GM04504 (cell line): Measurements from ENCODE around the gene NXNL1.
A peak's percentile ranks its signal among the peaks of the same experiment; 100 is the strongest.
"Not testable (repeated sequence)": the region's sequence is repeated elsewhere in the genome, so short reads cannot be mapped to it uniquely, and the experiment has no call there.

Experiments
- DNase-seq: peaks from one replicate; pipeline ENCODE4 v3.0.0-alpha.2; 2012; ENCODE audit warnings: low read depth

The NXNL1 gene

DNA sequence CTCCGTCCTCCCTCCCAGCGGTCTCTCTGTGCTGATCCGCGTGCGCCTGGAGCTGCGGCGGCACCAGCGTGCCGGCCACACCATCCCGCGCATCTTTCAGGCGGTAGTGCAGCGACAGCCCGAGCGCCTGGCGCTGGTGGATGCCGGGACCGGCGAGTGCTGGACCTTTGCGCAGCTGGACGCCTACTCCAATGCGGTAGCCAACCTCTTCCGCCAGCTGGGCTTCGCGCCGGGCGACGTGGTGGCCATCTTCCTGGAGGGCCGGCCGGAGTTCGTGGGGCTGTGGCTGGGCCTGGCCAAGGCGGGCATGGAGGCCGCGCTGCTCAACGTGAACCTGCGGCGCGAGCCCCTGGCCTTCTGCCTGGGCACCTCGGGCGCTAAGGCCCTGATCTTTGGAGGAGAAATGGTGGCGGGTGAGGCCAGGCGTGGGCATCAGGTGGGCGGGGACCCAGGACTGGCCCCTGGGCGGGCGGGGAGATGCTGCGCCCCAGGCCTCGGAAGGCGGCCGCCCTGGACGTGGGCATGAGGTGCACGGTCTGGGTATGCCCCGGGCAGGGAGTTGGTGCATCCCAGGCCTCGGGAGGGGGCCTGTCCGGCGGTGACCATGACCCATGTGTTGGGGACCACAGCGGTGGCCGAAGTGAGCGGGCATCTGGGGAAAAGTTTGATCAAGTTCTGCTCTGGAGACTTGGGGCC lies 26.0 kb upstream of the NXNL1 start:
- DNase-seq, result no peak

DNA sequence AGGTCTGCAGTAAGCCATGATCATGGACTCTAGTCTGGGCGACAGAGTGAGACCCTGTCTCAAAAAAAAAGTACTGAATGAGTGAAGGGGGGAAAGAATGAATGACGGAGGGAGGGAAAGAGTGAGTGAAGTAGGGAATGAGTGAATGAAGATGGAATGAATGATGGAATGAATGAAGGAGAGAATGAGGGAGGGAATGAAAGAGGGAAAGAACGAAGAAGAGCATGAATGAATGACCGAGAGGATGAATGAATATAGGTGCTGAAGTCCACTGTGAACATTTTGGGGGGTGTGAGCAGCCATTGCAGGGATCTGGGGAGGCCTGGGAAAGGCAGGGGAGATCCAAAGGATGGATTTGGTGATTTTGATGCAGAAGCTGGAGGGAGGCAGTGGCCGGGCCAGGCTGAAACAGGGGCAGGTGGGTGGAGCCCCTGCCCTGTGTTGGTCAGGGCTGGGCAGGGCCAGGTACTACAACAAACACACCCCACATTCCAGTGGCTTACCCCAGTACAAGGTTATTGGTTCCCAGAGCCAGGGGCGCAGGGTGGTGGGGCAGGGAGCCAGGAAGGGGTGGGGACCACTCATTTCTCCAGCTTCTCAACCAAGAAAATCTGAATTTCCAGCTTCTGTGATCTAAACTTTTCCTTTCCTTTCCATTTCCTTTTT lies 23.9 kb upstream of the NXNL1 start:
- DNase-seq, result no peak

DNA sequence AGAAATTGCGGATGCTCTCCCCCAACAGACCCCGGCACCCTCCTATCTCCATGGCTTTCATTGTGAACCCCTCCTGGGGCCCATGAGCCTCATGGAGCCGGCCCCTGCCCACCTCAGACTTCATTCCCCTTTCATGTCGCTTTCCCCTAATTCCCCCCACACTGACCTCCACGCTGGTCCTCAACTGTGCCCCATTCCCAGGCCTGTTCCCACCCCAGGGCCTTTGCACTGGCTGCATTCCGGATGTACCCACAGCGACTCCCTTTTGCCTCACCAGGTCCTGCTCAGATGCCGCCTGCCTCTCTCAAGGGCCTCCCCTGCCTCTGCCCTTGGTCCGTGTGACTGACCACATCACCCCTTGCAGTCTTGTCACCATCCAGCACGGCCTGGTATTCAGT lies 22.9 kb upstream of the NXNL1 start:
- DNase-seq, result no peak

DNA sequence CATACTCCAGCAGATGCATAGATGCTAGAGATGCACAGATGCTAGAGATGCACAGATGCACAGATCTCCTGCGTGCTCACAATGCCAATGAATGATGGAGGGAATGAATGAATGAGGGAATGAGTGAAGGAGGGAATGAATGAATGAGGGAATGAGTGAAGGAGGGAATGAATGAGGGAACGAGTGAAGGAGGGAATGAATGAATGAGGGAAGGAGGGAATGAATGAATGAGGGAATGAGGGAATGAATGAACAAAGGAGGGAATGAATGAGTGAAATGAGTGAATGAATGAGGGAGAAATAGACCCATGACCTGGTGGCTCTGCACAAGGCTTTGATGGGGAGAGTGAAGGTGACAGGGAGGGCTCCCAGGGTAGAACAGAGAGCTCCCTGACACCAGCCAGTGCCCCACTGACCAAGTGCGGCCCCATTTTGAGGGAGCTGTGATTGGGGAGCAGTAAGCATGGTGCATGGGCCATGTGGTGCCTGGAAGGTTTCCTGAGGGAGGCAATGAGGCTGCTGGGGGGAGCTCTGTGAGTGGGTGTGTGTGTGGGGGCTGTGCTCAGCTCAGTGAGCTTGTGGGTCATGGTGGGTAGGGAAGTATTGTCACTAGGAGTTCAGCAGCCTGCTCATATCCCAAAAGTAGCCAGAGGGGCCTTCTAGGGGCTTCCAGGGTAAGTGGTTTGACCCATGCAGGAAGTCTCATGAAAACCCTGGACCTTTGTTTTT lies 22.3 kb upstream of the NXNL1 start:
- no peak for DNase-seq

DNA sequence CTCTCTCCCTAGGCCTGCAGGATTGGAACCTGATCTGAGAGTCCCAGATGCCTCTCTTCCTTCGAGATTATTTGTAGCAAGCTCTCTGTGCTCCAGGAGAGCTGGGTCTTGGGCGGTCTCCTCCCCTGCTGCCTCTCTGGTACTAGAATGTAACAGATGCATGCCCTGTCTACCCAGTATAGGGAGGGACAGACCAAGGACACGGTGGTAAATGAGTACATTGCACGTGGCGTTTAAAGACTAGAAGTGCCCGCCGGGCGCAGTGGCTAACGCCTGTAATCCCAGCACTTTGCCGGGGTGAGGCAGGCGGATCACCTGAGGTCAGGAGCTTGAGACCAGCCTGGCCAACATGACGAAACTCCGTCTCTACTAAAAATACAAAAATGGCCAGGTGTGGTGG lies 21.3 kb upstream of the NXNL1 start:
- no peak for DNase-seq

GRCh38 chr19:17479325-17479791 lies 18.6 kb upstream of the NXNL1 start:
- DNase-seq, result peak; percentile 55

GRCh38 chr19:17475541-17476115 lies 14.9 kb upstream of the NXNL1 start:
- DNase-seq, result peak; percentile 24

GRCh38 chr19:17475011-17475540 lies 14.3 kb upstream of the NXNL1 start:
- not testable (repeated sequence) for DNase-seq

DNA sequence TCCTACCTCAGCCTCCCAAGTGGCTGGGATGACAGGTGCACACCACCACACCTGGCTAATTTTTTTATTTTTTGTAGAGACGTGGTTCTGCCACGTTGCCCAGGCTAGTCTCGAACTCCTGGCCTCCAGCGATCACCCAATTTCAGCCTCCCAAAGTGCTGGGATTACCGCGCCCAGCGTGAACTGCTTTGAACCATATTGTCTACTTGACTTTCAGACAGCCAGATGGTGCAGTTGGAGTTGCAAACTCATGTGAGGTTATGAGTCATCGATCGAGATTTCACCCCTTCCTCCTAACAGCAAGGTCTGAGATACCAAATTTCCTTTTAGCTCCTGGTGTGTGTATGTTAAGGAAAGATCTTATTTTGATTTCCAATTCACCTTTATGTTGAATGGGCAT lies 12.3 kb upstream of the NXNL1 start:
- DNase-seq, result no peak

DNA sequence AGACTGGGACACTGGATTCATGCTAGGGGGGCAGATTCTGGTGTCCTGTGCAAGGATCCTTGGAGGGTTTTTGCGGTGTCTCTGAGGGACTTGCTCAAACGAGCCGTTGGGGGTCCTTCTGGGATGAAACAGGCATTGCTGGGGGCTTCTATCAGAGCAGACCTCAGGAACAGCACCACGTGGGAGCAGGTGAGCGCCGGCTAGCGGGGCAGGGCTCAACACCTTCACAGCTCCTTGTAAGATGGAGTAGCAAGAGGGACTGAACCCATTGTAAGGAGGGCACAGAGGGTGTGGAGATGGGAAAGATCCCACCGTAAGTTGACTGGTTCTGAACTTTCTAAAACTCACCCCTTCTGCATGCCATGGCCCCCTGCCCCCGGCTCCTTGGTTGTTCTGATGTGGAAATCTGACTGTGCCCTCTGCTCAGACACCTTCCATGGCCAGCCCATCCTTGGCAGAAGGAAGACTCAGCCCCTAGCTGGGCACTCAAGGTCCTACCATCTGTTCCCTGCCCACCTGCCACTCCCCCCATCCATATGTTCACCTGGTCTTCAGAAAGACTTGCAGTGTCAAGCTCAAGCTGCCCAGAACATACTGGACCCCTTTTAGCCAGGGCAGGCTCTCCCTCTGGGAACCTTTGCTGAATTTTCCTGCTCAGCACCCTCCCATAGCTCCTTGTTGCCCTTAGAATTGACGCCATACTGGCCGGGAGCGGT lies 10.8 kb upstream of the NXNL1 start:
- DNase-seq, result no peak

DNA sequence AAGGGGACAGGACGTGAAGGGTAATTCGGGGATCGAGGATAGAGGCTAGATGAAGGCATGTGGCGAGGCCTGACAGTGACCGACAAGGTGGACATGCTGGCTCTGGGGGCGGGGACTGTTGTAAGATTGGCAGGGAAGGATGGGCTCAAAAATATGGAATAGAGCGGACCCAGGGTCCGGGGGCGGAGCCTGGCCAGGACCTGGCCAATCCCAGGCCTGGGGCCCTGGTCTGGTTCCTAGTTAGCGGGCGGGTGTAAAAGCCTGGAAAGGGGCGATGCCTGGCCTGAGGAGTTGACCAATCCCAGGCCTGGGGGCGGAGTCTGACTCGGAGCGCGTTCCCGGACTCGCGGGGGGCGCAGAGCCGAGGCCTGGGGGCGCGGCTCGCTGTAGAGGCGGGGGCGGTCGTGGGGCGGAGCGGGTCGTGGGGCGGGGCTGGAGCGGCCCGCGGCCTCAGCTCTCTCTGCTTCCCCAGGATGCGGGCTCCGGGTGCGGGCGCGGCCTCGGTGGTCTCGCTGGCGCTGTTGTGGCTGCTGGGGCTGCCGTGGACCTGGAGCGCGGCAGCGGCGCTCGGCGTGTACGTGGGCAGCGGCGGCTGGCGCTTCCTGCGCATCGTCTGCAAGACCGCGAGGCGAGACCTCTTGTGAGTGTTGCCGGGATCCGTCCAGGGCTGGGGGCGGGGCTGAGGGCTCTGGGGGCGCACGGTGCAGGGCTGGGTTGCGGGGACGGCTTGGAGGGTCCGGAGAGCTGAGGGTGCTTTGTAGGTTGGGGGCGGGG lies 9.5 kb upstream of the NXNL1 start, which contains the start of gene SLC27A1:
SLC27A1 (plus strand) TSS at position 457 of the 774 bp plus-strand sequence; CDS start at position 474, 17 bp downstream.
- peak; percentile 99 for DNase-seq

GRCh38 chr19:17469481-17470067 lies 8.8 kb upstream of the NXNL1 start:
- peak; percentile 87 for DNase-seq

GRCh38 chr19:17469092-17469480 lies 8.4 kb upstream of the NXNL1 start:
- DNase-seq, result no peak

GRCh38 chr19:17468302-17469091 lies 7.8 kb upstream of the NXNL1 start:
- DNase-seq, result no peak

GRCh38 chr19:17467471-17468301 lies 7.0 kb upstream of the NXNL1 start:
- DNase-seq, result no peak

- DNase-seq, result no peak
Observed at GRCh38 chr19:17466487-17466850, 5.7 kb upstream of the NXNL1 start.

DNA sequence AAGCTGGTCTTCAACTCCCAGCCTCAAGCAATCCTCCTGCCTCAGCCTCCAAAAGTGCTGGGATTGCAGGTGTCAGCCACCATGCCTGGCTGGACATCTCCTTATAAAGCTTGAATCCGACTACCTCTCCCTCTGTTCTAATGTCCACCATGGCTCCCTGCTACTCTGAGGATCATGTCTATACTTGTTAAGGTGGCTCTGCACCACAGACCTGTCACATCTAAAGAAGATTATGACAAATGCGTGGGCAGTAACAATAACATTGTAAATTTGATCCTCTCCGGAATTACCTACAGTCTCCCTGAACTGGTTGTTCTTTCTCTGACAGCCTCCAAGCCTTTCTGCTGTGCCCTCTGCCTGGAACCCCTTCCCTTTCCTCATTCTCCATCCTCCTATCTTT lies 1.8 kb downstream of the NXNL1 start:
- no peak for DNase-seq

DNA sequence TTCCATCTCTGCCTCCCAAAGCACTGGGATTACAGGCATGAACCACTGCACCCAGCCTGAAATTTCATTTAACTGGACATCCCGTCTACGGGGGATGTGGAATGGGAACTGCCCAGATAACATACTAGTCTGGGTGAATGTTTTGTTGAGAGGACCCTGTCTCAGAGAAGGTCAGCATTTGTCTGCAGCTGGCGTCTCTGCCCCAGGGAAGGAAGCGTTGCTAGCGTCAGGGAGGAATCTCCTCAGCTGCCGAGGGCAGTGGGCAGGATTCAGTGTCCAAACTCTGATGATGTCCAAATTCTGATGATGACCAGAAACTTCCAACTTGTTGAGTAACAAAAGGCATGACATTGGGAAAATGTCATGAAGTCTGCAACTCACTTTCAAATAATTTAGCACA lies 3.1 kb downstream of the NXNL1 start:
- DNase-seq, result no peak

- no peak for DNase-seq
Observed at GRCh38 chr19:17456127-17456526, 4.6 kb downstream of the NXNL1 start.
